Measurements from ENCODE around the gene DGAT2.

DNA sequence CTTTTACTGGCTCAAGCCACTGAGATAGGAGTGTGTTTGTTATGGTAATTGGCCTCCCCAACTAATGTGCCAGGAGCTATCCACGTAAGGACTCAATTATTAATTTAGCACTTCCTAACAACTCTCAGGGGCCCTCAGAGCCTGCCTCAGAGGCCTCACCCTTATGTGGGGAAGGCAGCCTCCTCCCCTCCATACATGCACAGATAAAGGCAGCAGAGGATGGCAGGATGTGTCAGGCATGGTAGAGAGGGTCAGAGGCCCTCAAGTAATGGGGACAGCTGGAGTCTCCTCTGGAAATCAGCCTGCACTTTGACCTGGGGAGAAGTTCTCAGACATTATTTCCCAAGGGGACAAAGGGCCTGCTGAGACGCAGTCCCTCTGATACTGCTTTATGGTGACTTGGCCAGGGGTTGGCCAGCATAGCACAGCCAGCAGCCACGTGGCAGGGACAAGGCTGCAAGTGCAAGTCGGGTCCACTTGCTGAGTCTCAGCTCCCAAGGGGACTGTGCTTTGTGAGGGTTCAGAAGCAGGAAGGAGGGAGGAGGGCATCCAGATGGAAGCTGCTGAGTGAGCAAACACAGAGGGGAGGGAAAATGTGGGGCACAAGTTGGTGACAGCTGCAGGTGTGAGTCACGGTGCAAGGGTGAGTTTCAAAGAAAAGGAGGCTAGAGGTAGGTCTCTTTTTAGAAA lies 33.9 kb upstream of the DGAT2 start:
- TF ChIP-seq, protein P1, sequence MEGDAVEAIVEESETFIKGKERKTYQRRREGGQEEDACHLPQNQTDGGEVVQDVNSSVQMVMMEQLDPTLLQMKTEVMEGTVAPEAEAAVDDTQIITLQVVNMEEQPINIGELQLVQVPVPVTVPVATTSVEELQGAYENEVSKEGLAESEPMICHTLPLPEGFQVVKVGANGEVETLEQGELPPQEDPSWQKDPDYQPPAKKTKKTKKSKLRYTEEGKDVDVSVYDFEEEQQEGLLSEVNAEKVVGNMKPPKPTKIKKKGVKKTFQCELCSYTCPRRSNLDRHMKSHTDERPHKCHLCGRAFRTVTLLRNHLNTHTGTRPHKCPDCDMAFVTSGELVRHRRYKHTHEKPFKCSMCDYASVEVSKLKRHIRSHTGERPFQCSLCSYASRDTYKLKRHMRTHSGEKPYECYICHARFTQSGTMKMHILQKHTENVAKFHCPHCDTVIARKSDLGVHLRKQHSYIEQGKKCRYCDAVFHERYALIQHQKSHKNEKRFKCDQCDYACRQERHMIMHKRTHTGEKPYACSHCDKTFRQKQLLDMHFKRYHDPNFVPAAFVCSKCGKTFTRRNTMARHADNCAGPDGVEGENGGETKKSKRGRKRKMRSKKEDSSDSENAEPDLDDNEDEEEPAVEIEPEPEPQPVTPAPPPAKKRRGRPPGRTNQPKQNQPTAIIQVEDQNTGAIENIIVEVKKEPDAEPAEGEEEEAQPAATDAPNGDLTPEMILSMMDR (IDR thresholded peaks at IDR 0.05) = no peak
- TF ChIP-seq POLR2A (IDR thresholded peaks at IDR 0.05) (no peak), POLR2AphosphoS5 (IDR thresholded peaks at IDR 0.05) (no peak), EP300 (IDR thresholded peaks at IDR 0.05) (no peak)

Measured in upper lobe of left lung (tissue), 4 donors.